Measurements from ENCODE around the gene XPNPEP1.

DNA sequence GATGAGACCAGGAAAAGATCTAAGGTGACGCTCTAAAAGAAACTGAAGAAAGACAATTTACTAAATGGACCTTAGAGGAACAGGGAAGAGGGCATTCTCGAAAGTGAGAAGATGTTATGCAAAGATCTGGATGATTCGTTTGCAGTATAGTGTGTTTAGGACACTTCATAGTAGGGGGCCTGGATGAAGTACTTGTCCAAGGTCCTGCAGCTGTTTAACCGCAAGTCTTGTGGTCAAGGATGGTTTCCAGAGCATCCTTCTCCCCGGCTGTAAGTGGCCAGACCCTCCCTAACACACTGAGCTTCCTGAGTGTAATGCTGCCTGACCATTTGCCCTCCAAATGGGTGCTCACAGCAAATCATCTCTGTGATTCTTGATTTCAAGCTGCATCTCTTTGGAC lies 101.6 kb downstream of the XPNPEP1 start:
- TF ChIP-seq POLR2A (IDR thresholded peaks at IDR 0.05) (no peak), CTCF (IDR thresholded peaks at IDR 0.05) (no peak)
